H1 (cell line): ENCODE measurements around the gene CCSAP. TPM values are rescaled to one million over a fixed set of nuclear protein-coding genes. Genes with fewer than 3 reads are reported as not detected.

Source experiments
- CTCF ChIA-PET: fragments of 300-600 bp; sonication (Branson Sonifier 250); formaldehyde crosslinking; loops from one replicate; lab custom pipeline; 2021; ENCODE audit not compliant: partially characterized antibody; lab: Charles Lee
- POLR2A ChIA-PET: fragments of 300-600 bp; sonication (Branson Sonifier 250); formaldehyde crosslinking; loops from one replicate; lab custom pipeline; 2021; ENCODE audit warnings: inconsistent platforms; ENCODE audit not compliant: partially characterized antibody; lab: Charles Lee
- DNase-seq, 2 experiments: peaks; one replicate each; pipeline versions ENCODE4 v3.0.0 to v3.0.0-alpha.2; 2010 to 2022; ENCODE audit warnings: low spot score in 2 of 2, low read depth in 1 of 2, mixed read lengths in 1 of 2
- FAIRE-seq: peaks from 2 replicates; lab custom pipeline; 2011; peaks lifted over from hg19 to GRCh38; lab: Jason Lieb, UNC
- H2AFZ ChIP-seq: 2 replicates; pipeline ENCODE4 v1.8.1; 2012; ENCODE audit warnings: low read length, inconsistent platforms
- H2AK5ac ChIP-seq: 2 replicates; pipeline ENCODE4 v1.6.1; 2013; ENCODE audit warnings: low read depth, low read length
- H2BK120ac ChIP-seq: replicated peaks from 2 replicates; pipeline ENCODE3; 2013; ENCODE audit warnings: low read depth, low read length, inconsistent platforms
- H2BK12ac ChIP-seq: 2 replicates; pipeline ENCODE4 v1.6.1; 2013; ENCODE audit warnings: low read depth, low read length
- H2BK15ac ChIP-seq: 2 replicates; pipeline ENCODE4 v1.6.1; 2013; ENCODE audit warnings: low read length
- H2BK20ac ChIP-seq: 2 replicates; pipeline ENCODE4 v1.6.1; 2013; ENCODE audit warnings: low read length
- H2BK5ac ChIP-seq: 2 replicates; pipeline ENCODE4 v1.6.1; 2013; ENCODE audit warnings: low read depth, low read length
- H3K14ac ChIP-seq: 2 replicates; pipeline ENCODE4 v1.6.1; 2013; ENCODE audit warnings: inconsistent platforms; ENCODE audit not compliant: insufficient read length
- H3K18ac ChIP-seq: 2 replicates; pipeline ENCODE4 v1.6.1; 2013; ENCODE audit warnings: low read length; ENCODE audit errors: extremely low read depth
- H3K23ac ChIP-seq: 2 replicates; pipeline ENCODE4 v1.6.1; 2013; ENCODE audit warnings: inconsistent platforms; ENCODE audit not compliant: insufficient read length
- H3K23me2 ChIP-seq: 2 replicates; pipeline ENCODE4 v1.6.1; 2013; ENCODE audit warnings: low read depth, low read length
- H3K27ac ChIP-seq: 2 replicates; pipeline ENCODE4 v1.6.1; 2011; ENCODE audit warnings: low read depth, low read length, inconsistent platforms
- H3K27me3 ChIP-seq, 4 experiments: replicated peaks in 1 of 4; 1 replicate in 1 of 4; 2 replicates in 3 of 4; pipeline versions ENCODE4 v1.6.1 to v1.8.1; 2011 to 2013; ENCODE audit warnings: low read length in 3 of 4, mild to moderate bottlenecking in 3 of 4, inconsistent platforms in 2 of 4, mixed read lengths in 2 of 4, moderate library complexity in 1 of 4; ENCODE audit not compliant: control insufficient read depth in 3 of 4, insufficient read depth in 3 of 4; ENCODE audit errors: extremely low read depth in 1 of 4
- H3K36me3 ChIP-seq, 4 experiments: 2 replicates each; pipeline versions ENCODE4 v1.6.1 to v1.8.1; 2011 to 2013; ENCODE audit warnings: mild to moderate bottlenecking in 4 of 4, low read length in 3 of 4, moderate library complexity in 2 of 4, control low read depth in 1 of 4, inconsistent platforms in 1 of 4; ENCODE audit not compliant: insufficient read depth in 4 of 4, control insufficient read depth in 2 of 4
- H3K4ac ChIP-seq: replicated peaks from 2 replicates; pipeline ENCODE3; 2013; ENCODE audit warnings: low read length, low read depth, mixed read lengths, inconsistent platforms; ENCODE audit not compliant: insufficient read length
- H3K4me1 ChIP-seq, 4 experiments: replicated peaks in 1 of 4; 1 replicate in 1 of 4; 2 replicates in 3 of 4; pipeline versions ENCODE4 v1.6.1 to v1.8.1; 2011 to 2013; ENCODE audit warnings: low read length in 3 of 4, inconsistent platforms in 2 of 4, mixed read lengths in 1 of 4; ENCODE audit not compliant: insufficient read depth in 4 of 4, control insufficient read depth in 3 of 4
- H3K4me2 ChIP-seq, 2 experiments: 2 replicates each; pipeline versions ENCODE4 v1.6.1 to v1.8.1; 2011 to 2013; ENCODE audit warnings: low read depth in 2 of 2, low read length in 2 of 2, control low read depth in 1 of 2, inconsistent platforms in 1 of 2, mild to moderate bottlenecking in 1 of 2; ENCODE audit not compliant: insufficient read depth in 1 of 2
- H3K4me3 ChIP-seq, 4 experiments: fragments of 200-600, 300-600 bp in 1 of 4; sonication (generic), shearing (Covaris generic), sonication (Bioruptor Twin) in 1 of 4; 2 replicates each; pipeline versions ENCODE4 v1.5.1 to v1.8.1; 2011 to 2016; ENCODE audit warnings: low read length in 4 of 4, low read depth in 3 of 4, control low read depth in 2 of 4, inconsistent platforms in 2 of 4, mild to moderate bottlenecking in 2 of 4, mixed read lengths in 1 of 4, moderate library complexity in 1 of 4; ENCODE audit not compliant: insufficient read depth in 2 of 4; ENCODE audit errors: extremely low read depth in 1 of 4
- H3K56ac ChIP-seq: replicated peaks from 2 replicates; pipeline ENCODE3; 2013; ENCODE audit warnings: low read depth, mild to moderate bottlenecking, mixed read lengths, low read length, inconsistent platforms; ENCODE audit not compliant: insufficient read length
- H3K79me1 ChIP-seq: 2 replicates; pipeline ENCODE4 v1.6.1; 2013; ENCODE audit warnings: low read depth, low read length, control low read depth
- H3K79me2 ChIP-seq, 2 experiments: 2 replicates each; pipeline versions ENCODE4 v1.6.1 to v1.8.1; 2012 to 2013; ENCODE audit warnings: low read length in 2 of 2, mild to moderate bottlenecking in 2 of 2, inconsistent platforms in 1 of 2; ENCODE audit not compliant: insufficient read depth in 2 of 2, control insufficient read depth in 1 of 2
- H3K9ac ChIP-seq, 4 experiments: replicated peaks in 1 of 4; 1 replicate in 1 of 4; 2 replicates in 3 of 4; pipeline versions ENCODE4 v1.6.1 to v1.8.1; 2011 to 2013; ENCODE audit warnings: low read depth in 3 of 4, low read length in 3 of 4, control low read depth in 2 of 4, mild to moderate bottlenecking in 2 of 4, moderate library complexity in 2 of 4, inconsistent platforms in 1 of 4; ENCODE audit errors: extremely low read depth in 1 of 4
- H3K9me3 ChIP-seq, 2 experiments: 2 replicates each; pipeline versions ENCODE4 v1.6.1 to v1.8.1; 2012 to 2013; ENCODE audit warnings: mild to moderate bottlenecking in 2 of 2, moderate library complexity in 2 of 2, control low read depth in 1 of 2, inconsistent platforms in 1 of 2, low read depth in 1 of 2, low read length in 1 of 2, mixed read lengths in 1 of 2; ENCODE audit not compliant: insufficient read depth in 2 of 2
- H4K20me1 ChIP-seq, 2 experiments: replicated peaks in 1 of 2; 2 replicates each; pipeline versions ENCODE3 to v1.8.1; 2011 to 2013; ENCODE audit warnings: inconsistent platforms in 2 of 2, low read length in 2 of 2, mild to moderate bottlenecking in 1 of 2; ENCODE audit not compliant: insufficient read depth in 2 of 2, control insufficient read depth in 1 of 2
- H4K5ac ChIP-seq: 2 replicates; pipeline ENCODE4 v1.6.1; 2013; ENCODE audit warnings: low read length, low read depth, mixed read lengths, inconsistent platforms; ENCODE audit not compliant: insufficient read length
- H4K8ac ChIP-seq: 2 replicates; pipeline ENCODE4 v1.8.0; 2013; ENCODE audit warnings: mild to moderate bottlenecking, moderate library complexity, low read length, inconsistent platforms; ENCODE audit not compliant: insufficient read depth; ENCODE audit errors: extremely low read depth
- H4K91ac ChIP-seq: replicated peaks from 2 replicates; pipeline ENCODE3; 2013; ENCODE audit warnings: low read length, mixed read lengths, inconsistent platforms; ENCODE audit not compliant: insufficient read length
- CHD2 ChIP-seq: IDR thresholded peaks from 2 replicates; pipeline ENCODE4 v1.6.1; 2012; ENCODE audit warnings: low read length, improper control_type of control experiment
- GTF2F1 ChIP-seq: IDR thresholded peaks from 2 replicates; pipeline ENCODE4 v1.6.1; 2012; ENCODE audit warnings: low read depth, low read length, improper control_type of control experiment, borderline replicate concordance
- HDAC2 ChIP-seq, 2 experiments: fragments of 300-600 bp in 1 of 2; sonication (generic) in 1 of 2; IDR thresholded peaks; 2 replicates each; pipeline ENCODE4 v1.6.1; 2011 to 2012; ENCODE audit warnings: low read depth in 2 of 2, low read length in 2 of 2, mild to moderate bottlenecking in 2 of 2, moderate library complexity in 2 of 2, borderline replicate concordance in 1 of 2, inconsistent platforms in 1 of 2
- MAFK ChIP-seq: IDR thresholded peaks from 2 replicates; pipeline ENCODE4 v1.6.1; 2012; ENCODE audit warnings: low read depth, mild to moderate bottlenecking, improper control_type of control experiment, low read length
- SIN3A ChIP-seq, 2 experiments: IDR thresholded peaks in 1 of 2; conservative IDR thresholded peaks in 1 of 2; 2 replicates each; pipeline ENCODE4 v1.6.1; 2011 to 2012; ENCODE audit warnings: low read length in 2 of 2, improper control_type of control experiment in 1 of 2, low read depth in 1 of 2, mild to moderate bottlenecking in 1 of 2
- USF2 ChIP-seq: IDR thresholded peaks from 2 replicates; pipeline ENCODE4 v1.6.1; 2011; ENCODE audit warnings: low read length, improper control_type of control experiment
- ZNF274 ChIP-seq: IDR thresholded peaks from 2 replicates; pipeline ENCODE4 v1.7.0; 2012; ENCODE audit warnings: low read length, borderline replicate concordance; ENCODE audit errors: extremely low read depth
- WGBS, 2 experiments: shearing (Covaris generic) in 1 of 2; methylation state at CpG; one replicate each; pipeline versions ENCODE4 v1.1.6 to v1.1.7; 2013 to 2015; ENCODE audit warnings: low lambda C conversion rate in 2 of 2, mixed read lengths in 2 of 2, inconsistent platforms in 1 of 2, low coverage in 1 of 2, missing lambda C conversion rate in 1 of 2; ENCODE audit not compliant: insufficient replicate concordance in 2 of 2, insufficient coverage in 1 of 2, insufficient read length in 1 of 2; ENCODE audit errors: extremely low coverage in 1 of 2, missing lambda C conversion rate in 1 of 2; 5-methylcytosine and 5-hydroxymethylcytosine counted together
- polyA plus RNA-seq, 7 experiments: library from polyadenylated mRNA; depleted of rRNA in 3 of 7; stranded (reverse) in 5 of 7; unstranded in 2 of 7; fragments of >200 nt in 5 of 7; fragments of 200-250 nt in 2 of 7; gene quantifications; 1 replicate in 5 of 7; 2 replicates in 1 of 7; 4 replicates in 1 of 7; pipeline versions ENCODE4 v1.2.1 to v1.2.3, GENCODE V29; 2011 to 2013; ENCODE audit warnings: missing spikeins in 2 of 7, mixed read lengths in 2 of 7
- total RNA-seq: library from RNA; stranded (reverse); fragmentation: NEBNext Ultra II Directional; extraction: Animal tissue kit (Norgen Biotek cat#: 25700); gene quantifications from 2 replicates; pipeline ENCODE4 v1.2.1, GENCODE V29; 2021
- TF ChIP-seq, protein P1 (sequence below): IDR thresholded peaks from 2 replicates; pipeline ENCODE4 v1.6.1; 2012; ENCODE audit warnings: inconsistent platforms

The CCSAP gene
- total and polyA plus RNA-seq, 2 of the 8 experiments (the other 6 are each of a cell fraction or from before 2014, with no cell fraction given), result 3.5 to 17.2 TPM

- FAIRE-seq (no peak), DNase-seq (no peak)
- Histone ChIP-seq H3K9ac (no peak overlapping the region), H3K79me2 (no peaks in the 10 kb centered on the region), H3K9me3 (no peaks in the 10 kb centered on the region), H3K4ac (no peak overlapping the region), H2BK15ac (no peak overlapping the region), H3K27ac (no peak overlapping the region), H2BK12ac (no peak overlapping the region), H3K23me2 (no peaks in the 10 kb centered on the region), H3K18ac (no peak overlapping the region), H2AK5ac (no peak overlapping the region), H3K56ac (no peak overlapping the region), H3K4me3 (no peak overlapping the region), H4K8ac (no peak overlapping the region), H3K36me3 (no peaks in the 10 kb centered on the region), H3K23ac (no peak overlapping the region), H2BK20ac (no peak overlapping the region), H4K20me1 (no peaks in the 10 kb centered on the region), H4K91ac (no peak overlapping the region), H2BK120ac (no peak overlapping the region), H3K79me1 (no peaks in the 10 kb centered on the region), H3K14ac (no peak overlapping the region), H4K5ac (no peak overlapping the region), H2BK5ac (no peak overlapping the region), H3K4me2 (no peak overlapping the region), H3K27me3 (no peaks in the 10 kb centered on the region; a peak in 3 of 7 replicates), H3K4me1 (peaks cover 0 to 3% (median 0%) of the 10 kb centered on the region in 4 experiments; a peak in 1 of 7 replicates), H2AFZ (peak overlapping the region; percentile 49; the same call in 1 of the 2 replicates)
- ChIA-PET CTCF (no interaction called here), POLR2A (interaction anchor here (0.7 to 0.8 kb wide), 2 partner anchors 15 to 71 kb away, joined by 3 read pairs; no protein-coding TSS in a partner anchor)
- 79% methylated on average over 6 of the region's 6 CpGs; no CpG with 5 or more reads in 1 of the 2 experiments for WGBS, 2 experiments
- TF ChIP-seq USF2 (no peak), ZNF274 (no peak), SIN3A (conservative IDR thresholded peaks at IDR 0.05 in 1 of 2, IDR thresholded peaks at IDR 0.05 in 1 of 2; ENCODE audit: low read depth in 1 of 2, low read length in 2 of 2) (no peak), MAFK (no peak), CHD2 (no peak), HDAC2 (IDR thresholded peaks at IDR 0.05; ENCODE audit: borderline replicate concordance in 1 of 2, low read depth in 2 of 2, low read length in 2 of 2) (no peak), GTF2F1 (no peak)
- TF ChIP-seq, protein P1, sequence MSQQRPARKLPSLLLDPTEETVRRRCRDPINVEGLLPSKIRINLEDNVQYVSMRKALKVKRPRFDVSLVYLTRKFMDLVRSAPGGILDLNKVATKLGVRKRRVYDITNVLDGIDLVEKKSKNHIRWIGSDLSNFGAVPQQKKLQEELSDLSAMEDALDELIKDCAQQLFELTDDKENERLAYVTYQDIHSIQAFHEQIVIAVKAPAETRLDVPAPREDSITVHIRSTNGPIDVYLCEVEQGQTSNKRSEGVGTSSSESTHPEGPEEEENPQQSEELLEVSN, result no peak
Measured at GRCh38 chr1:229363723-229364122, 20.9 kb upstream of the CCSAP start.
